HG03095 (cell line): ENCODE measurements around the gene C12orf42.

Experiments used
- ATAC-seq: cut with Tn5 transposase; IDR thresholded peaks from one replicate; pipeline ENCODE4 v1.9.1; 2021; ENCODE audit warnings: moderate library complexity; ENCODE audit not compliant: unreplicated experiment

The C12orf42 gene

GRCh38 chr12:103273645-103274044, 222.1 kb downstream of the C12orf42 start:
- no peak for ATAC-seq

GRCh38 chr12:103272949-103273348, 222.8 kb downstream of the C12orf42 start:
- no peak for ATAC-seq

- no peak for ATAC-seq
Observed at GRCh38 chr12:103269946-103270345, 225.8 kb downstream of the C12orf42 start.

- ATAC-seq: no peak
Observed at GRCh38 chr12:103268831-103269514, 226.8 kb downstream of the C12orf42 start.

- no peak for ATAC-seq
Observed at GRCh38 chr12:103257763-103258162, 238.0 kb downstream of the C12orf42 start.
